ENCODE data around the gene EYA2. TPM values are rescaled to one million over a fixed set of nuclear protein-coding genes. Genes with fewer than 3 reads are reported as not detected.

The EYA2 gene
- total RNA-seq, 1 donor: 1.6 TPM

DNA sequence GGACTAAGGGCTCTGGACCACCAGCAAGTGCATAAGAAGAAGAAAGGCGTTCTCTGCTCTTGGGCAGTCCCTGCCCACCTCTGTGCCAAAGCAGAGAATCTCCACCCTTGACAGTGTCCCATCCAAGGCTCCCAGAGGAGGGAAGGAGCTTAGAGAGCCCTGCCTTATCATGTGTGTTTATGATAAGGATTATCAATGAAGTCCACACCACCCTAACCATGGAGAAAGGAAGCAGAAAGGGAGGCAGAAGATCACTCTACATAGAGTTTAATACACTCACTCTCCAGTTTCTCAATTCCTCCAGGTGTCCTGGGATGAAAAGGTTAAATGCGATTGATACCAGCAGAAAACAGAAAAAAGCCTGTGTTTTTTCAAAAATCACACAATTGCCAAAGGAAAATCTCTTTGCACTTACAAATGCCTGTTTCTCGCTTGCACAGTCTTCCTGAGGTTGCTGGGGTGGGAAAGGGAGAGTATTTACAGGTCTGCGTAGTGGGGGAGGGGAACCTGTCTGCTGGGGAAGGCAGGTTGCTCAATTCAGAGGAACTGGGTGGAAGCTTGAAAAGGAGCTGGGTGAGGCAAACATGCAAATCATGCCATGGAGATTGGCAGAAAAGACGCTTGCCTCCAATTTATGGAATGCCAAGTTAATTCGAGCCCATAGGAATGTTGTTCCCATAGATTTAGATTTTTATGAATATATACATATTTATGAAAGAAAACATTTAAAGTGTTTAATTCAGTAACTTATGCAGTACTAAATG, 104.0 kb downstream of the EYA2 start:
- no peak overlapping the region for H3K4me3 ChIP-seq (ENCODE audit: low read depth, low read length)
- no peak for DNase-seq (ENCODE audit: low read depth)
- TF ChIP-seq, protein P1, sequence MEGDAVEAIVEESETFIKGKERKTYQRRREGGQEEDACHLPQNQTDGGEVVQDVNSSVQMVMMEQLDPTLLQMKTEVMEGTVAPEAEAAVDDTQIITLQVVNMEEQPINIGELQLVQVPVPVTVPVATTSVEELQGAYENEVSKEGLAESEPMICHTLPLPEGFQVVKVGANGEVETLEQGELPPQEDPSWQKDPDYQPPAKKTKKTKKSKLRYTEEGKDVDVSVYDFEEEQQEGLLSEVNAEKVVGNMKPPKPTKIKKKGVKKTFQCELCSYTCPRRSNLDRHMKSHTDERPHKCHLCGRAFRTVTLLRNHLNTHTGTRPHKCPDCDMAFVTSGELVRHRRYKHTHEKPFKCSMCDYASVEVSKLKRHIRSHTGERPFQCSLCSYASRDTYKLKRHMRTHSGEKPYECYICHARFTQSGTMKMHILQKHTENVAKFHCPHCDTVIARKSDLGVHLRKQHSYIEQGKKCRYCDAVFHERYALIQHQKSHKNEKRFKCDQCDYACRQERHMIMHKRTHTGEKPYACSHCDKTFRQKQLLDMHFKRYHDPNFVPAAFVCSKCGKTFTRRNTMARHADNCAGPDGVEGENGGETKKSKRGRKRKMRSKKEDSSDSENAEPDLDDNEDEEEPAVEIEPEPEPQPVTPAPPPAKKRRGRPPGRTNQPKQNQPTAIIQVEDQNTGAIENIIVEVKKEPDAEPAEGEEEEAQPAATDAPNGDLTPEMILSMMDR (IDR thresholded peaks at IDR 0.05; ENCODE audit: insufficient read depth, low read length): no peak

DNA sequence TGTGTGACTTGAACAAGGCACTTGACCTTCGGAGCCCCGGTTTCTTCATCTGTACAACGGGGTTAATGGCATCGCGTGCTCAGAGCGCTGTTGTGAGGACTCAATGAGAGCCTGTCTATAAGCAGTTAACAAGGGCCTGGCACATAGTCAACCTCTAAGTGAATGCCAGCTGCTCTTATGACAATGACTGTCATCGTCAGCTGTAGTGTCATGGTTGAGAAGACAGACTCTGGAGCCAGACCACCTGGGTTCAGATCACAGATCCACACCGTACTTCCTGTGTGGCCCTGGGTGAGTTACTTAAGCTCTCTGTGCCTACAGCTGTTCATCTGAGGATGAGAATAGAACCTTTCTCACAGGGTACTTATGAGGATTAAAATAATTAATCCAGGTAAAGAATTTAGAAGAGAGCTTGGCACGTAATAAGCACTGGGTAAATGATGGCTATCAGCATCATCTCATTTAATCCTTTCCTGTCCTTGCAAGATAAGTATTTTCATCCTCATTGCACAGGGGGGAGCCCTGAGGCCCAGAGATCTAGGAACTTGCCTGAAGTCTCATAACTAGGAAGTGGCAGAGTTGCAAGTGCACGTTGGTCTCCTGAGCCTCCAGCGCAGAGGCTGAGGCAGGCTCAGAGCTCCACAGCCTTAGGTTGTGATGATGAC, 105.3 kb downstream of the EYA2 start:
- TF ChIP-seq, protein P1 (IDR thresholded peaks at IDR 0.05; ENCODE audit: insufficient read depth, low read length): no peak
- no peak overlapping the region for H3K4me3 ChIP-seq (ENCODE audit: low read depth, low read length)
- no peak for DNase-seq (ENCODE audit: low read depth)

DNA sequence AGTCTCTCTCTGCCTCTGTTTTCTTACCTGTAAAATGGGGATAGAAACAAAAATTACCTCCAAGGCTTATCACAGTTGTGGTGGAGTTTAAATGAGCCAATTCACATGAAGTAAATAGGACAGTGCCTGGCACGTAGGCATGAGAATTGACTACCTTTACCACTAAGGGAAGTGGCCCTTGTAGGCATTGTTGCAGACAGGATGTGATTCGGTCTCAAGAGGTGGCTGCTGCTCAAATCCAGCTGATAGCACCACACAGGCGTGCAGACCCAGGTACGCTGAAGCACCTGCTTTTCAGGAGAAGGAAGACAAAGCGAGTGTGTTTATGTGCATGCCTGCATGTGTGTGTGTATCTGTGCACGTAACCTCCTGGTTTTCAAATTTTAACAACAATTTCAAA, 108.6 kb downstream of the EYA2 start:
- H3K4me3 ChIP-seq (ENCODE audit: low read depth, low read length): no peak overlapping the region
- TF ChIP-seq, protein P1 (IDR thresholded peaks at IDR 0.05; ENCODE audit: insufficient read depth, low read length): no peak
- DNase-seq (ENCODE audit: low read depth): no peak

DNA sequence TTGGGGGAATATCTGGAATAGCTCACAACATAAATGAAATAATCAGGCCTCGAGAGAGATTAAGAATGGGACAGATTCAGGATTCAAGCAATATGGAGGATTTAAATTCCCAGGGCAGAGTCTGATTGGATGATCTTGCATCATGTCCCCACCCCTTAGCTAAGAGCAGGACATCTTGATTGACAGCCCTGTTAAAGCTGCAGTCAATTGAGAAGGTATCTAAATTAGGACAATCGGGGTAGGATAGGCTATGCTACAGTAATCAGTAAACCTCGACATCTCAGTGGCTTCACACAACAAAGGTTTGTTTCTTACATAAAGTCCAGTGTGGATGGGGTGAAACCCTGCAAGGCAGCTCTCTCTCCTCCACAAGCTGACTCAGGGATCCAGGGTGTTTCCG, 109.5 kb downstream of the EYA2 start:
- H3K4me3 ChIP-seq (ENCODE audit: low read depth, low read length): no peak overlapping the region
- TF ChIP-seq, protein P1 (IDR thresholded peaks at IDR 0.05; ENCODE audit: insufficient read depth, low read length): no peak
- no peak for DNase-seq (ENCODE audit: low read depth)

DNA sequence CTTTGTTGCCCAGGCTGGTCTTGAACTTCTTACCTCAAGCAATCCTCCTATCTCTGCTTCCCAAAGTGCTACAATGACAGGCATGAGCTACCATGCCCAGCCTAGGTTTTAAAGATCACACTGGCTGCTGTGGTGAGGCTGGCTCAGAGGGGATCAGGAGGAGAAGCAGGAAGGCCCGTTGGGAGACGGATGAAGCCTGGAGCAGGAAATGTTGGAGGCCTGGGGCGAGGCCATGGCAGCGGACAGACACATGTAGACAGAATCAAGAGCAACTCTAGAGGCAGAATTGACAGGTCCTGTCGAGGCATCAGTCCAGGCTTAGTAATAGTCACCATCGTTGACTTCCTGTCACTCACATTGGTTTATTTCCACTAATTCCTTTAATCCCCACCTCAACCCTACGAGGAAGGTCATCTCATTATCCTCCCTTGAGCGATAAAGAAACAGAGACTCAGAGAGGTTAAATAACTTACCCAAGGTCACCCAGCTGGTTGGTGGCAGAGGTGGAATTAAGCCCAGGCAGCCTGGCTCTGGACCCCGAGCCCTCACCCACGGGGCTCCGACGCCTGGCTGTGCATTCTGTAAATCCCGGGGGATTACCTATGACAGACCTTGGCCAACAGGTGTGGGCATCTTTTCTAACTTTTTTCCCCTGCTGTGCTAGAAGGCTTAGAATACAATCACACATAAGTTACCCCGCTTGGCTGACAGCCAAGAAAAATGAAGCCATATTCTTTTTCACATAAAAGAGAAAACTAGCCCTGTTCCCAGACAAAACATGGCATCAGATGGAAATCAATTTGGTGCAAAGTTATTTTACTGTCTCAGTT, 113.4 kb downstream of the EYA2 start:
- TF ChIP-seq, protein P1 (IDR thresholded peaks at IDR 0.05; ENCODE audit: insufficient read depth, low read length): no peak
- no peak for DNase-seq (ENCODE audit: low read depth)
- no peak overlapping the region for H3K4me3 ChIP-seq (ENCODE audit: low read depth, low read length)

DNA sequence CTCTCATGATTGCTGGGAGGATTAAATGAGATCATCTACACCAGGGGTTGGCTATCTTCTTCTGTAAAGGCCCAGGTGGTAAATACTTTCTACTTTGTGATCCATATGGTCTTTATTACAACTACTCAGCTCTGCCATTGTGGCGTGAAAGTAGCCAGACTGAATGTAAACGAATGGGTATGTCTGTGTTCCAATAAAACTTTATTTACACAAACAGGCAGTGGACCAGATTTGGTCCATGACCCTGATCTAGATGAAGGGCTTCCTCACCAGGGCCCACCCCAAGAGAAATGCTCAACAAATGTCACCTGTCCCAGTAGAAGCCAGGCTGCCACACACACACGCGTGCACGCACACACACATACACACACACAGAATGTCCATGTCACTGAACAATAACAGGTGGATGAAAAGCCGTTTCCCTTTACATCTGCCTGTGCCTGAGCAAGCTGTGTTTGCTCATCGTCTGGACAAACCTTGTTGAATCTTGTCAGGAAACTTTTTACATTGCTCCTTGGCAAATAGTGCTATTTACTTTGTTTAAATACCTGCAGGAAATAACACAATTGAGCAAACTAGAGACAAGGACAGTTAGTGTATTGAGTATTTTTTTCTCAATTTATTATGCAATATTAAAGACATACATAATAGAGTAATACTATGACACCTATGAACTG, 114.3 kb downstream of the EYA2 start:
- no peak for DNase-seq (ENCODE audit: low read depth)
- no peak overlapping the region for H3K4me3 ChIP-seq (ENCODE audit: low read depth, low read length)
- TF ChIP-seq, protein P1 (IDR thresholded peaks at IDR 0.05; ENCODE audit: insufficient read depth, low read length): no peak

All from fibroblast of the aortic adventitia (primary cell).